HG03457 (cell line): Measurements from ENCODE around the gene VGLL4.
"Not testable (repeated sequence)": the region's sequence is repeated elsewhere in the genome, so short reads cannot be mapped to it uniquely, and the experiment has no call there.

Source experiments
- ATAC-seq: cut with Tn5 transposase; IDR thresholded peaks from one replicate; pipeline ENCODE4 v1.9.1; 2021; ENCODE audit warnings: moderate number of reproducible peaks; ENCODE audit not compliant: unreplicated experiment

The VGLL4 gene

DNA sequence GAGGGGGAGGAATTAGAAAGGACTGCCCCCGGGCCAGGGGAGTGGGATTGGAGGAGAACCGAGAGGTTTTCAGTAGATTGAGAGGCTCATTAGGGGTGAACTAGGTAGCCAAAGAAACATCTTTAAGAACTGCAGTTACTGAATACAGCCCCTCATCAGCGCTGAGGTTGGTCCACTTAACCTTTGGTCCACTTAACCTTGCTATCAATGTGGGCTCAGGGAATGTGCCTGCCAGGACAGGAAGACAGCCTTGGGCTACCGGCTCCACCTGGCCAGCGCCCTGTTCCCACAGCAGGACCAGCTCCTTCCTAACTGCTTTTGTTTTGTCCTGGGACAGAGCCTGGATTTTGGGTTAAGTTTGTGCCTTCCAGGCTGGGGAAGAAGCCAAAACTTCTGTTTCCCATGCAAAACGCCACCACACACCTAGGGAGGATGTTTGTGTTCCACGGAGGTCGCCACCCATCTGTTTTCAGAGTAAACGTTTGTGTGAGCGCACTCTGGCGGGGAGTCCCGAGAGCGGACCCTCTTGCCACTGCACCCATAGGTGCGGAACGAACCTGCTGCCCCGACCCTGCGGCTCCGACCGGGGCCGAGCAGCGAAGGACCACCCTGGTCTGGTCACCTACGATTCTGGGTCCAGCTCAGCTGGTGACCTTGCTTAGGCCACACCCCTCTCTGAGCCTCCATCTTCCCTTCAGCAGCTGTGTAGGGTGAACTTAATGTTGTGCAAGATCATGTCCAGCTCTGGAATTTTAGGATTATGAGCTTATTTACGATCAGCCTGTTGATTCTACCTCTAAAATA, 107.4 kb downstream of the VGLL4 start:
- ATAC-seq = no peak

DNA sequence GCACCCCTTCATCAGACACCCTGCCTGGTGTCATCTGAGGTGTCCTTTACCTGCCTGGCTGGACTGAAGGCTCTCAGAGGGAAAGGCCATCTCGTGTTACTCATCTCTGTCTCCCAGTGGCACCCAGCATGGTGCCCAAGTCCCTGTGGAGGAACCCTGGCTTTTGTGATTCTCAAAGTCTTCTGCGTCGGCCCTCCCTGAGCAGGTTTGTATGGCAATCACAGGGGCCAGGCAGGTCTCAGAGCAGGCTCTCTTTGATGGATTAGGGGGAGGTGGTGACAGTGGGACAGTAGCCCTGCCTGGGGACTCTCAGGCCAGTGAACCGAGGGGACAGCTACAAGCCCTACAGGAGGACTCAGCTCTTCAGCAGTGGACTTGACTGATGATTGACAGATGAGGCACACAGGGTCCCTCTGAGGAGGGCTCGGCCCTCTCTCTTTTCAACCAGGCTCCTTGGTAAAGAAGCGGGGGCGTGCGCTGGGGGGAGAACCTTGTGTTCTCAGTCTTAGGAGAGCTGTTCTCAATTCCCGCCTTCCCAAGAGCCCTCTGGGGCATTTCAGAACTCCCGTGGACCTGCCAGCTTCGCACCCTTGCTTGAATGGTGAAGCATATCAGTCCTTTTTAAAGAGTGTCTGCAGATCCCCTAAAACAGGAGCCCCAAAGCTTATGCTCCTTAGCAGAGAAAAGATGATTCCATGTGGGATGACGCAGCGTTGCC, 108.3 kb downstream of the VGLL4 start:
- no peak for ATAC-seq

DNA sequence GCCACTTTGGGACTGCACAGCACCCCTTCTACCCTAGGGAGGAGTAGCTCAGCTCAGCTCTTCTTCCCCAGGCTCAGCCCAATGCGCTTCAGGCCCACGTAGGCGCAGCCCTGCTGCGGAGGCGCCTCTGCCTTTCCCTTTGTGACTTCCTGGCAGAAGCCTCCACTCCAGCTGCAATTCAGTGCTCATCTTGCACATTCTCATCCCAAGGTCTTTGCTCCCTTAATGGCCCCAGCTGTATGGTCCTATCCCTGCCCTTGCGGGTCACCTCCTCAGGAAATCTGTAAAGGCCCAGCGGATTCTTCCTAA, 109.0 kb downstream of the VGLL4 start:
- no peak for ATAC-seq

DNA sequence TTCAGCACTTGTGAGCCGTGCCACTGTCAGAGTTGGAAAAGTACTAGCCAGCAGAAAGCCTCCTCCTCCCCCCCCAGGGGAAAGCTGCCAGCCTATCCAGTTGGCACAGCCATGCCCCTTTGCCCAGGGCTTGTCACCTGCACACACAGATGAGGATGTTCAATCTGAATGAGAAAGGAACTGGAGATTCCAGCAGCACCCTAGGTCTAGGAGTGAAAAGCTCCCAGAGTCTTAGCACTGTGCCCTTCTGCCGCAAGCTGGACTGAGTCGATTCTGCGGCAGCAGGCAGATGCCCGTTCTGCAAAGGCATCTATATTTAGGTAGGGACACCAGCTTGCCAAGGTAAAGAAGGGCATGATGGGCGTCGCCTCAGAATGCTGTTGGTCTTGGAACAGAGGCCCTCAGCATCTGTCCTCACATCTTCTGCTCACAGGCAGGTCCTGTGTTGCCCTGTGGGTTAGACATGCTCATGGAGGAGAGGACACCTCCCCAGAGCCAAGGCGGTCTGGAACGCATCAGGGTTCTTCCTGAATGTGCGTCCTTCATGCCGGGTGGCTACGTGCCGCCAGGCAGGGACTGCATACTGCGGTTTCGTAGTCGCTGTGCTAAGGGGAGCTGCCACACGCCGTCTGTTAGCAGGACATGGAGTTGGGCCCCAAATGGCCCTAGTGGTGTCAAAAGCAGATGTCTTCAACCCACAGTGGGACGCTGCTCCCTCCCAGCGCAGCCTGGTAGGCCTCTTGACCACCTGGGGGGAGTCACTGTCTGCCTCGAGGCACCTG, 109.5 kb downstream of the VGLL4 start:
- no peak for ATAC-seq

DNA sequence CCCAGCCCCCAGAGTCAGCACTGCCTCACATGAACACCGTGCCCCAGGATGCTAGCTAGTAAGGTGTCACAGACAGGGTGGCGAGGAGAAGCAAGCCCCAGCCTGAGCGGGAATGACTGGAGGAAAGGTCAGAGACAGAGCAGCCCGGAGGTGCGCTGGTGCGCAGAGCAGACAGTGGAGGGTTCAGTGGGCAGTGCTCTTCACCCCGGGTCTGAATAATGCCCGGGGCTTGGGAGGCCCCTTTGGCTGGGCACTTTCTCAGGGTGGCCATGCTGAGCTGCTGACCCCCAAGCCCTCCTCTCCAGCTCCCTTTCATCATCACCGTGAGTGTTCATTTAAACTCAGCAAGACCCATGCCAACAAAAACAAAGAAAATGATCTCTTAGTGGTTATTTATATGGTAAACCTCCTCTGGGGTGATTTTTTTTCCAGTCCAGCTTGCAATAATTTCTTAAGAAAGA, 110.8 kb downstream of the VGLL4 start:
- no peak for ATAC-seq

DNA sequence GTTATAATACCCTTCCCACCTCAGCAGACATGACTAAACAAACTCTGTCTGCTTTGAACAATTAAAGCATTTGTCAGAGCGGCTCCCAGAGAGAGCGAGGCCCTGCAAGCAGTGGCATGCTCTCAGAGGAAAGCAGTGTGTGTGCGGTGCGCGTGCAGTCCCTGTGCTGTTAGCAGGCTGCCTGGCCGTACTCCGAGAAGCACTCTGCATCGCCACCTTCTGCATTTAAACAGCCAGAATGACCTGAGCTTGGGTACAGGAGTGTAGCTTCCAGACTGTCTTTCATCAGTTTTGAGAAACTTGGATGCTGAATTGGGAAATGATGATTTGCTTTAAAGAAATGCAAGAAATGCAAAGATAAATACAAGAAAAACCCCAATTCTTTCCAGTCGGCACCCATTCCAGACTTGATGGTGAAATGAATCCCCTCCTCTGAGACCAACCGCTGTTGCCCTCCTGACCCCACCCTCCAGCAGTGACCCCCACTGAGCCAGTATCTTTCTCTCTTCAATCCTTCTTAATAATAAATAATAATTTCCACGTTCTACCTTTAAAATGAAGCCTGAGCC, 113.5 kb downstream of the VGLL4 start:
- no peak for ATAC-seq

DNA sequence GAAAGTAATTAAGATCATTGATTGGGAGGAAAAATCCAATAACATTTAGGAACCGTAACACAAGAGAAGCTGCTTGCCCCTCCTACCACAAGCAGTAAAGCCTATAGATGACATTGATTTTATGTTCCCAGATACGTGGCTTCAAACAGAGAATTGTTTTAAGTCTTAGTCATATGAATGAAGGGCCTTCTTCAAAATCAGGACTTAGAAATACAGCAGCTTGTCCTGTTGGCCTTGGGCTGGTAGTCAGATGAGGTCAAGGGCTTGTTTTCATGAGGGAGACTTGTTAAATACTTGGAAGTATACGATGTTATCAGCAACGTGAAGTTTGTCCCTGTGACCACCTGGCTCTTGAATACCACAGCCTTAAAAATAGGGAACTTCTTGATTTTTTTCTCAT, 114.4 kb downstream of the VGLL4 start:
- no peak for ATAC-seq

DNA sequence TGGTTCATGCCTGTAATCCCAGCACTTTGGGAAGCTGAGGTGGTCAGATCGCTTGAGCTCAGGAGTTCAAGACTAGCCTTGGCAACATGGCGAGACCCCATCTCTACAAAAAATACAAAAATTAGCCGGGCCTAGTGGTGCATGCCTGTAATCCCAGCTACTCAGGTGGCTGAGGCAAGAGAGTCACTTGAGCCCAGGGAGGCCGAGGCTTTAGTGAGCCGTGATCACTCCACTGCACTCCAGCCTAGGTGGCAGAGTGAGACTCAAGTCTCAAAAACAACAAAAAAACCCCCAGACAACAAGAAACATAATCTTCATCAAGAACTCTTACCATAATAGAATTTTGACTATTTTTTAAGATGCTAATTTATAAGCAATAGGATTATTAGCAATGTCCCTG, 117.6 kb downstream of the VGLL4 start:
- ATAC-seq = not testable (repeated sequence)

DNA sequence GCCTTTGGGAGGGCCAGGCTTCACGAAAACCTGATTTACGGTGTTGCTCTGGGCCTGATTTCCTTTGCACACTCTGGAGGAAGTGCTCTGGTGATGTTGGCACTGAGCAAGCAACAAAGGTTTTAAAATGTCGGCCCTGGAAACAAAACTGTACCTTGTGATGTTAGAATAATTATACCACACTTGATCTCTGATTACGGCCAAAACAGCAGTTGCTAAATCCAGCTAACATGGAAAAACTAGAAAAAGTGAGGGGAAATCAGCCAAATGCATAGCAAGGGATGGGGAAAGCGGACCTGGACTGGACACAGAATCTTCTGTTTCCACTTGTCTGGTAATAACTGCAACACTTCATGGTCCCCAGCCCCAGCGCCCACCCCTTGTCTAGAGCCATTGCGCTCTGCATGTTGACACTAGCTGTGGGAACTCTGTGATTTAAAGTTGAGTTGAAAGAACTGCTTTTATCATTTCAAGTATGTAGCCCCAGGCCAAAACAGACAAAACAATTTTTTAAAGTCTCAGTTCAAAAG, 120.1 kb downstream of the VGLL4 start:
- ATAC-seq = no peak

DNA sequence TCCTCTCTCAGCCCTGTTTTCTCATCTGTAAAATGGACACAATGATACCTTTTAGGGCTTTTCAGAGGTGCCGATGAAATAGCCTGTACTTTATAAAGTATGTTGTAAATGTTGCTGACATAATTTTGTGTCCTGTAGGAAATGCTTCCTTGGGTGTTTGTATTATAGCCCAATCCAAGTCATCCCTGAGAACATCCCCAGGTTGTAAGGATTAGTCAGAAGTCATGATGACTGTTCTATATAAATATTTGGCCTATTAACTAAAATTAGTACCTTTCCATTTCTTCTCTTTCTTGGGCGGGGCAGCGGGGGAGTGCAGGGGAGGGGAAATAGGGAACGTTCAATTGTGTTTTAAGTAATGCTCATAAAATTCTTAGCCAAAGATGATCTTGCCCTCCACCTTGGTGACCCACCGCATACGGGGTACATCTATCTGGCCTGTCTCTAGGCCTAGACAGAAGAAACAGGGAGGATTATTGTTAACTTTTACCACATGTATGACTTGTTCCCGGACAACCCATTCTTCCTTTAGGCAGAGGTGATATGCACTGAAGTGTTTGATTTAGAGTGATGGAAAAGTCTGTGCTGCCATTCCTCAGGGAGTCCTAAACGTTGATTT, 120.7 kb downstream of the VGLL4 start:
- ATAC-seq = no peak

DNA sequence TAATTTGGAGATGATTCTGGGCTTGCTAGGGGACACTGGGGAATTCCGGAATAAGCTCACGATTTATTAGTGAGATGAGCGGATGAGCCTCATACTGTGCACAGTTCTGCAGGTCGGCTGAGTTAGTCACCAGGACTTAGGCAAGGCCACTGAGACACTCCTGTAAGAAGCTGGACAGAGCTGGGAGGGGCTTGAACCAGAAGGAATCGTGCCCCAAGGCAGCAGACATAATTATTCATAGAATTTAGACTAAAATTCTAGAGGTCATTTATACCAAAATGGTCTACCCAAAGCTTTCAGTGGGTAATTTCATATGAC, 121.4 kb downstream of the VGLL4 start:
- ATAC-seq = no peak

DNA sequence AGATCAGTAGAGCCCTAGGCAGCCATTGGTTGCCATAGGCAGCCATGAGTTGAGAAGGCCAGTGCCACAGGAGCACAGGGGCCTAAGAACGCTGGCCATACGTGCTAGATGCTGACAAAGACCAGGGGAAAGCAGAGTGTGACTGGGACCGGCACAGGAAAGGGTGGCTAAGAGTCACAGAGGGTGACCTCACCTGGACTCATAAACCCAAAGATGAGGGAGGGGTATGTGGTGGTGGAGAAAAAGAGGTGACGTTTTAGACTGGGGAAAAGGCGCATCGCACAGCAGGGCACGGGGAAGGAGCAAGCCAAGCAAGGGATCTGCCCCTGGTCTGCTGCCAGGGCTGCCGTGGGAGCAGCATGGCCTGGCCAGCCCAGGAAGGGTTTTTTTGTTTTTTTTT, 122.5 kb downstream of the VGLL4 start:
- no peak for ATAC-seq

DNA sequence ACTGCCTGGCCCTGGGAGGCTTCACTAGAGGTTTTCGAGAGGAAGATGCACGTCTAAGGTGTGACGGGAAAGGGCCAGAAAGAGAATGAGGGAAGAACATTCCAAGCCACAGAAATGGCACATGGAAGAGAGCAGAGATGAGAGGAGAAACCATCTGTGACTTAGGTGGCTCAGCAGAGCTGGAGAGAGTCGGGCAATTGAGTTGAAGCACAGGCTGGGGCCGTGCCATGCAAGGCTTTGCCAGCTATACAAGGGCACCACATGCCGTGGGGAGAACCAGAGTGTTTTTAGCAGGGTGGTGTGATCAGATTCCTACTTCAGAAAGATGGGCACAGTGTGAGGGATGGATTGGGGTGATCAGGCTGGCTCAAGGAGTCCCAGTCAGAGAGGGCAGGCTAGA, 126.1 kb downstream of the VGLL4 start:
- ATAC-seq = no peak

DNA sequence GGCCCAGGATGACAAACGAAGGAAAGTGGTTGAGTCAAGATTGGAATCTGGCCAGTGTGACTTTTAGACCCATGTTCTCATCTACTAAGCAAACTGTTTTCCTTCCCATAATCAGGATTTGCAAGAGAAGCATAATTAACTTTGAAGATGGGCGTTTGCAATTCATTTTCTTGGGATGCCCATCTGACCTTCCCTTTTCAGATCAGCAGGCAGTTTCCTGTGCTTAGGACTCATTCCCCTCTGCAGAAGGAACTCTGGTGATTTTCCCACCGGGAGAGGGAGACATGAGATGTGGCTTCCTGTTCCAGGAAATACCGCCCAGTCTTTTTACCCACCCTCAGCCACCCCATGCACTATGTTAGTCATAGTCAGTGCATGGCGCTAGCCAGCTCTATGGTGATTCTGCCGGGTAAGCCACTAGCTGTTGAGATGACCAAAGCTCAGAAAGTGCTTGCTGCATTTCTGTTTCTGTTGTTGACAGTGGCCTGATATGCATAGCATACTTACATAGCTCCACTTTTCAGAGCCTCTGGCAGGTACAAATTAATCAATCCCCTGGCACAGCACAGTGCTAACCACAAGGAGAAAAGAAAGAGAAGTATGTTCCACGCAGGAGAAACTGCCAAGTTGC, 129.4 kb downstream of the VGLL4 start:
- ATAC-seq = no peak

DNA sequence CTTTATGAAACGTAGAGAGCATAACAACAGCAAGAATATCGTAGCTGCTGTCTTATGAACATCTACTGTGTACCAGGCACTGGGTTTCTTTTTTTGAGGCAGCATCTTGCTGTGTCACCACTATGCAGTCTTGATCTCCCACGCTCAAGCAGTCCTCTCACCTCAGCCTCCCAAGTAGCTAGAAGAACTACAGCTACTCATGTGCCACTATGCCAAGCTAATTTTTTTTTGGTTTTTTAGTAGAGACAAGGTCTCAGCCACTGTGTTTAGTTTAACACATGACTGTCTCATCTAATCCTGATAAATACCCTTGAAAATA, 129.9 kb downstream of the VGLL4 start:
- no peak for ATAC-seq

DNA sequence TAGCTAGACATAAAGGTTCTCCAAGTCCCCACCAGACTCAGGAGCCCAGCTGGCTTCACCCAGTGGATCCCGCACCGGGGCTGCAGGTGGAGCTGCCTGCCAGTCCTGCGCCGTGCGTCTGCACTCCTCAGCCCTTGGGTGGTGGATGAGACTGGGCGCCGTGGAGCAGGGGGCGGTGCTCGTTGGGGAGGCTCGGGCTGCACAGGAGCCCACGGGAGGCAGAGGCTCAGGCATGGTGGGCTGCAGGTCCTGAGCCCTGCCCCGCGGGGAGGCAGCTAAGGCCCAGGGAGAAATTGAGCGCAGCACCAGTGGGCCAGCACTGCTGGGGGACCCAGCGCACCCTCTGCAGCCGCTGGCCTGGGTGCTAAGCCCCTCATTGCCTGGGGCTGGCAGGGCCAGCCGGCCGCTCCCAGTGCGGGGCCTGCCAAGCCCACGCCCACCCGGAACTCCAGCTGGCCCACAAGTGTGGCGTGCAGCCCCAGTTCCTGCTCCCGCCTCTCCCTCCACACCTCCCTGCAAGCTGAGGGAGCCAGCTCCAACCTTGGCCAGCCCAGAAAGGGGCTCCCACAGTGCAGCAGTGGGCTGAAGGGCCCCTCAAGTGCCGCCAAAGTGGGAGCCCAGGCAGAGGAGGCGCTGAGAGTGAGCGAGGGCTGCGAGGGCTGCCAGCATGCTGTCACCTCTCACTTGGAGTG, 130.4 kb downstream of the VGLL4 start:
- ATAC-seq = not testable (repeated sequence)

DNA sequence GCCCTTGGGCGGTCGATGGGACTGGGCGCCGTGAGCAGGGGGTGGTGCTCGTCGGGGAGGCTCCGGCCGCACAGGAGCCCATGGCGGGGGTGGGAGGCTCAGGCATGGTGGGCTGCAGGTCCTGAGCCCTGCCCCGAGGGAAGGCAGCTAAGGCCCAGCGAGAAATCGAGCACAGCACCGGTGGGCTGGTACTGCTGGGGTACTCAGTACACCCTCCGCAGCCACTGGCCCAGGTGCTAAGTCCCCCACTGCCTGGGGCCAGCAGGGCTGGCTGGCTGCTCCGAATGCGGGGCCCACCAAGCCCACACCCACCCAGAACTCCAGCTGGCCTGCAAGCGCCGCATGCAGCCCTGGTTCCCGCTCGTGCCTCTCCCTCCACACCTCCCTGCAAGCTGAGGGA, 132.1 kb downstream of the VGLL4 start:
- ATAC-seq = not testable (repeated sequence)

DNA sequence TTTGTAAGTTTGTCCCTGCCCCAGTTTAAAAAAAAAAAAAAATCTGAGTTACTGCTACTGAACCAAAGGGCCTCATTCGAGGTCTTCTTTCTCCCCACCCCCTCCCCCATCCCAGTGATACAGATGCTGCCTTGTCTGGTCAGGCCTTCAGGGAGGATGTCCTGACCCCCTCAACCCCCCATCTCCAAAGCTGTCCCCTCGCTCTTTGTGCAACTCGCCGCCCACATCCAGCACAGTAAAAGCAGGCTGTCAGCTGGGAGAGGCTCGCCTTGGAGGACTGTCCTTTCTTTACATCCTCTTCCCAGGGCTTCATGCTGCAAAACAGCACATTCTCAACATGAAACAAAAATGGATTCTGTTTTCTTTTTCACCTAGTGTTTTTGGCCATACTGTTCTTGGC, 133.4 kb downstream of the VGLL4 start:
- no peak for ATAC-seq

DNA sequence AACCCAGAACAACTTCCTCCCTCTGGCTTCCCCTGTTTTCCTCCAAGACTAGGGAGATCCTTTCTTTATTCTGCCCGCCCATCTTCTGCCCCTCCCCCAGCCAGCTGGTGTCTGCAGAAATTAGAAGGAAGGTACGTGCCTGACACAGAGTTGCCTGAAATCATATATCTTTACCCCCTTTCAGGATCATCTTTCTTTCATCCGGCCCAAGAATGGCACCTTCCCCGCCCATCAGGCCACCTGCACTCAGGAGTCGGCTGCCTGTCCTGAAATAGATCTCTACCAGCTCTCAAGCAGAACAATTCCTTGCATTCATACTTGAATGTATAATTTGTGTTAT, 133.7 kb downstream of the VGLL4 start:
- ATAC-seq = no peak
